LNCAP (cell line): Measurements from ENCODE around the gene S100A3.

Source experiments
- CTCF ChIP-seq: fragments of 450-650 bp; IDR thresholded peaks from 2 replicates; pipeline ENCODE4 v1.5.1; 2017; ENCODE audit warnings: mild to moderate bottlenecking

S100A3 gene

DNA sequence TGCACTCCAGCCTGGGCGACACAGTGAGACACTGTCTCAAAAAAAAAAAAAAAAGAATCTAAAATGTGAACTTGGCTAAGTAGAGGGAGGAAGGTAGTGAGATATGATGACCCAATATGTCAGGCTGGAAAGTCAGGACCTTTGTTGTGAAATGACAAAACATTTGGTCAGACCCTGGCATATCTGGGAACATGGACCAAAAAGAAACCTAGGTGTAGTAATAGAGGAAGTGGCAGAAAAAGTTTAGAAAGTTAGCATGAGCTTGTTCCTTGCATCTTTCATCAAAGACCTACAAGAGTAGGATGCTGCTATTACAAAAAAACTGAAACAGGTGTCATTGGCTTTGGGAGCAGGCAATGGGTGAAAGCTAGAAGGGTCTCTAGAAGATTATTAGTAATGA, 7.3 kb upstream of the S100A3 start:
- TF ChIP-seq CTCF, result no peak

- TF ChIP-seq CTCF, result no peak
These were observed 4.9 kb upstream of the S100A3 start for GRCh38 chr1:153553830-153554541.

DNA sequence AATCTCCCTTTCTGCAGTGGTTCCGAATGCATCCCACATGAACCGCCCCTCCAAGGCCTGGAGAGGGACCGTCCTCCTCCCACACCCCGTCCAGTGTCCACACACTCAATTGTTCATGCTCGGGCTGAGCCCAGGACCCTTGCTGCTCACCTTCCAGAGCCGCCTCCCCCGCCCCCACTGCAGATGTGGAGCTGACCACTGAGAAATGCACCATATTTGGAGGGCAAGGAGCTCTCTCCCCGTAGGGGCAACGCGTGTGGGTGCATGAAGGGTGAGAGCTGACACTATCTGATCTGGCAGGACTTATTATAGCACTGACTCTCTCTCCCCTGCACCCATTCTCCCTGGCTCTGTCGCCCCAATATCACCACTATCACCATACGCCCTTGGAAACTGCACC, 4.0 kb upstream of the S100A3 start:
- no peak for TF ChIP-seq CTCF

DNA sequence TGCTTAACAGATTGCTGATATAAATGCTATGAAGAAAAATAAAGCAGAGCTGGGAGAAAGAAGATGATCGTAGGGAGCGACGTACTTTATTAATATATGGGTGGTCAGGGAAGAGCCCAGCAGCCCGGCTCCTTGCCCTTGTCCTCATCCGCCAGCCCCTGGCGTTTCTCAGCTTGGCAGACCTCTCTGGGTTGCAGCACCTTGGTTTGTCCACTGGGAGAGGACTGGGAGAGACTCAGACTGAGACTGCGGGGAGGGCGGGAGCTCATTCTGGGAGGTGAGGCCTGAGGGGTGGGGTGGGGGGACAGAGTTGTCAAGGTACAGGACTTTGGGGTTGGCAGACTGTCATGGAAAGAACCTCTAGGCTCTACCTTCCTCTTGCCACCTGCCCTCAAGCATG, 3.3 kb upstream of the S100A3 start:
- TF ChIP-seq CTCF, result no peak

DNA sequence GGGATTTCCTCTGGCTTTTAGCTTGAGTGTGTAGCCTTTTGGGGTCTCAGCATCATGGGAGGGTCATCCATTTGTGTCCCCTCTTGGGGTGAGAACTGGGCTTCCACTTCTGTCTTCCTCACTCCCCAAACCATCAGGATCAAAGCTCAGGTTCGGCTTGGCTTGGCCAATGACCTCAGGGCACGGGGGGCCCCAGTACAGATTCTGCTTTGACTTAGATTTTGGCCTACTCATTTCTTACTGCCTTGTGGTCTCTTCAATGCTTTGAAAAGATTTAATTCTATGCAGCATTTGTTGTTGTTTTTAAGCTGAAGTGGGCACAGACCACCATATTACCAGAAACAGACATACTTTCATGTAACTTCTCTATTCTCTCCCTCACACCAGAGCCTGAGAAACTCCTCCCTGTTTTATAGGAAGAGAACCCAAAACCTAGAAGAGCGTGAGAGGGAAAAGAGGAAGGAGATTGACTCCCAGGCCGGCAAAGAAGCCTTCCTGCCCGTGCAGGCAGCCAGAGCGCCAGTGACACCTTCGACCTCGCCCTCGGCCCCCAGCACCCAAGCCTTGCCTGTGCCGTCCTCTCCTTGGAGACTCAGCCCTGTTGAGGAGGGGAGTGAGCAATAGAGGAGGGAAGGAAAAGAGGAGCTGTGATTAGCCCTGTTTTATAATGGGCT, 1.9 kb upstream of the S100A3 start:
- TF ChIP-seq CTCF, result no peak

DNA sequence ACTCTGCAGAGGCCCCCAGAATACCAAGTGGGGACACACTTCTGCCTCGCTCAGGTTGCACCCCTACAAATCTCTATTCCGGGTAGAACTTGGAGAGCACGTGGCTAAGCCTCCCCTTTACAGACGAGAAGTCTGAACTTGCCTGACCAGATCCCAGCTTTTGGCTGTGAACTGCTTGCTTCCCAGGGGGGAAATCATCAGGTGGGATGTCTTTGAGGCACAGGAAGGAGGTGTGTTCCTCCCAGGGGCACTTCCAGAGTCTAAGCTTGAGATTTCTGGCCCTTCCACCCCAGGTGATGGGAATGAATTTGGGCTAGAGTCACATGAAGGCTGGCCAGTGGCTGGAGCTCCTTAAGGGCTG, 1.3 kb upstream of the S100A3 start:
- no peak for TF ChIP-seq CTCF

GRCh38 chr1:153549741-153550397, 811 bp upstream of the S100A3 start:
- TF ChIP-seq CTCF, result no peak
